IPS-15b (cell line): ENCODE data around the gene CCPG1.

Source experiments
- H3K27me3 ChIP-seq: one replicate; pipeline ENCODE4 v1.6.1; 2013; ENCODE audit warnings: low read length; ENCODE audit not compliant: control insufficient read depth, insufficient read depth
- H3K36me3 ChIP-seq: one replicate; pipeline ENCODE4 v1.6.1; 2013; ENCODE audit warnings: low read length; ENCODE audit not compliant: control insufficient read depth, insufficient read depth
- H3K4me1 ChIP-seq: one replicate; pipeline ENCODE4 v1.6.1; 2013; ENCODE audit warnings: mild to moderate bottlenecking, low read length; ENCODE audit not compliant: control insufficient read depth, insufficient read depth
- H3K4me3 ChIP-seq: one replicate; pipeline ENCODE4 v1.5.1; 2013; ENCODE audit warnings: low read depth, low read length
- H3K9ac ChIP-seq: one replicate; pipeline ENCODE4 v1.6.1; 2013; ENCODE audit warnings: low read depth, mild to moderate bottlenecking, low read length
- H3K9me3 ChIP-seq: one replicate; pipeline ENCODE4 v1.6.1; 2013; ENCODE audit warnings: mild to moderate bottlenecking, low read length; ENCODE audit not compliant: control insufficient read depth, insufficient read depth

Gene CCPG1

GRCh38 chr15:55372701-55373440, 35.3 kb downstream of the CCPG1 start:
- H3K4me1 ChIP-seq: no peaks in the 10 kb centered on the region
- H3K36me3 ChIP-seq: no peaks in the 10 kb centered on the region
- H3K9ac ChIP-seq: no peak overlapping the region
- no peaks in the 10 kb centered on the region for H3K9me3 ChIP-seq
- H3K4me3 ChIP-seq: no peak overlapping the region
- H3K27me3 ChIP-seq: no peaks in the 10 kb centered on the region

DNA sequence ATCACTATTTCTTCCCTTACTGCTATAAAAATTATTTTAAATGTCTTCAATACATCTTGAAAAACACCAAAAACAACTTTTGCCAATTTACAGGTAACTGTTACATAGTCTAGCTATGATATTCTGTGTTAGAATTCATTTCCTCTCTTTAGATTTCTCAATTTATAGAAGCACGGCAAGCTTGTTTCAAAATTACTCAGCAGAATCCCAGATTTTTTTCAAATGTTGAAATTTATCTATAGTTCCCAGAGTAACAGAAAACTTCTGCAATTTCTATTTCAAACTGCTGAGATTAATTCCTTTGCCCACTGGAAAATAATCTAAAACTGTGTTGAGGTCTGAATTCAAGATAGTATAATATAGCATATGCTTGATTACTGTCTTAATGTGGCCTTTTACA, 41.2 kb downstream of the CCPG1 start:
- Histone ChIP-seq H3K27me3 (no peaks in the 10 kb centered on the region), H3K9ac (no peak overlapping the region), H3K36me3 (no peaks in the 10 kb centered on the region)

GRCh38 chr15:55362641-55363040, 45.5 kb downstream of the CCPG1 start:
- H3K4me1 ChIP-seq: no peaks in the 10 kb centered on the region

More for the DNA sequence above, 41.2 kb downstream of the CCPG1 start:
- no peaks in the 10 kb centered on the region for H3K9me3 ChIP-seq
- no peak overlapping the region for H3K4me3 ChIP-seq
- no peaks in the 10 kb centered on the region for H3K4me1 ChIP-seq

DNA sequence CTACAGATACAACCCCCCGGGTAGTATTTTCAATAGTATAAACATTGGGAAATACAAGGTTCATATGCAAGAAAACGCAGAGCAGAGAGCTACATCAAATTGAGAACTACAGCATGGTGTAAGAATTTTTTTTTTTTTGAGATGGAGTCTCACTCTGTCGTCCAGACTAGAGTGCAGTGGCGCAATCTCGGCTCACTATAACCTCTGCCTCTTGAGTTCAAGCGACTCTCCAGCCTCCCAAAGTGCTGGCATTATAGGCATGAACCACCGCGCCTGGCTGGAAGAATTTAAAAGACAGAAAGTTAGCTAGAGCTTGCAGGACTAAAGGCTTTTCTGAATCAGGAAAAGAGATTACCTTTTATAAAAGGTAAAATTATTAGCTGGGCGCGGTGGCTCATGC, 47.1 kb downstream of the CCPG1 start:
- Histone ChIP-seq H3K9me3 (no peaks in the 10 kb centered on the region), H3K4me1 (no peaks in the 10 kb centered on the region), H3K36me3 (no peaks in the 10 kb centered on the region), H3K4me3 (no peak overlapping the region), H3K9ac (no peak overlapping the region), H3K27me3 (no peaks in the 10 kb centered on the region)

More at GRCh38 chr15:55362641-55363040, 45.5 kb downstream of the CCPG1 start:
- no peak overlapping the region for H3K4me3 ChIP-seq
- no peaks in the 10 kb centered on the region for H3K9me3 ChIP-seq
- H3K36me3 ChIP-seq: no peaks in the 10 kb centered on the region
- H3K27me3 ChIP-seq: no peaks in the 10 kb centered on the region
- H3K9ac ChIP-seq: no peak overlapping the region

DNA sequence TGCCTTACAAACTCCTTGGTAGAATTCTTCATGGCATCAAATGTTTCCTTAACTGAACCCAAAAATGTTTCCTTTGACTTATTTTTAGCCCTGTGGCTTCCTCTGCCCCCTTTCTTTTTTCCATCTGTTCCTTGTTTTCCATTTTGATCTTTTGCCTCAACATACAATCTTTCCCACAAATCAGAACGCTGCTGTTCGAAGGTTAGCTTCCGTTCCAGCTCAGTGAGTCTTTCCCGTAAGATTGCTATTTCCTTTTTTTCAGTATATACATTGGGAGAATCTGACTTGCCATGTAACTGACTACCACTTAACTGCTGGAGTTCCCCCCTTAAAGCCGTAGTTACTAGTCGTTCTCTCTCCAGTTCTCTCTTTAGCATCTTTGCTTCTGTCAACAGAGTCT, 47.9 kb downstream of the CCPG1 start:
- Histone ChIP-seq H3K4me3 (no peak overlapping the region), H3K4me1 (no peaks in the 10 kb centered on the region), H3K9me3 (no peaks in the 10 kb centered on the region), H3K36me3 (no peaks in the 10 kb centered on the region), H3K9ac (no peak overlapping the region), H3K27me3 (no peaks in the 10 kb centered on the region)

DNA sequence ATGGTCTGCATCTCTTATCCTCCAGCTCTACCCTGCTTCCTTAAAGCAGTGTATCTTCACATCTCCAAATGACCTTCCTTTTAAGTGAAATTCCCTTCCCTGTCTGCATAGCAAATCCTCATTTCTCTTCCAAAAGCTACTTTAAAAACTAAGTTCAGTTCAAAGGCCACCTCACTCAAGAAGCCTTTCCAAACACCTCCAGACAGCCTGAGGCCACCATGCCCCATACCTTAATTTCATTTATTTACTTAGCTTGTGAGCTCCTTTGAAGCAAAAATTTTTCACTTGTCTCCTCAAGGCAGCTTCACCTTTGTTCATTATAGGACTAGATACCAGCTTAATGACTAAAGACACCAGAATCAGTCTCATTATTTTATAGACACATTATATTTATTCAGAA, 49.7 kb downstream of the CCPG1 start:
- Histone ChIP-seq H3K4me1 (no peaks in the 10 kb centered on the region), H3K4me3 (no peak overlapping the region), H3K27me3 (no peaks in the 10 kb centered on the region), H3K36me3 (no peaks in the 10 kb centered on the region), H3K9me3 (no peaks in the 10 kb centered on the region), H3K9ac (no peak overlapping the region)

GRCh38 chr15:55357774-55358173, 50.4 kb downstream of the CCPG1 start:
- H3K4me1 ChIP-seq: peaks cover 5% of the 10 kb centered on the region
- H3K9ac ChIP-seq: no peak overlapping the region

GRCh38 chr15:55356985-55357585, 51.1 kb downstream of the CCPG1 start:
- Histone ChIP-seq H3K27me3 (no peaks in the 10 kb centered on the region), H3K4me3 (no peak overlapping the region), H3K4me1 (peaks cover 8% of the 10 kb centered on the region), H3K9me3 (no peaks in the 10 kb centered on the region), H3K9ac (no peak overlapping the region), H3K36me3 (no peaks in the 10 kb centered on the region)

More at GRCh38 chr15:55357774-55358173, 50.4 kb downstream of the CCPG1 start:
- Histone ChIP-seq H3K9me3 (no peaks in the 10 kb centered on the region), H3K4me3 (no peak overlapping the region), H3K36me3 (no peaks in the 10 kb centered on the region), H3K27me3 (no peaks in the 10 kb centered on the region)

GRCh38 chr15:55353025-55353424, 55.1 kb downstream of the CCPG1 start:
- Histone ChIP-seq H3K4me3 (peak overlapping the region; percentile 4), H3K27me3 (no peaks in the 10 kb centered on the region), H3K9me3 (no peaks in the 10 kb centered on the region), H3K9ac (no peak overlapping the region), H3K4me1 (peaks cover 8% of the 10 kb centered on the region), H3K36me3 (no peaks in the 10 kb centered on the region)

- Histone ChIP-seq H3K9ac (no peak overlapping the region), H3K27me3 (no peaks in the 10 kb centered on the region), H3K4me3 (no peak overlapping the region), H3K36me3 (no peaks in the 10 kb centered on the region), H3K4me1 (peaks cover 12% of the 10 kb centered on the region), H3K9me3 (no peaks in the 10 kb centered on the region)
Observed at GRCh38 chr15:55349282-55349681, 58.9 kb downstream of the CCPG1 start.

DNA sequence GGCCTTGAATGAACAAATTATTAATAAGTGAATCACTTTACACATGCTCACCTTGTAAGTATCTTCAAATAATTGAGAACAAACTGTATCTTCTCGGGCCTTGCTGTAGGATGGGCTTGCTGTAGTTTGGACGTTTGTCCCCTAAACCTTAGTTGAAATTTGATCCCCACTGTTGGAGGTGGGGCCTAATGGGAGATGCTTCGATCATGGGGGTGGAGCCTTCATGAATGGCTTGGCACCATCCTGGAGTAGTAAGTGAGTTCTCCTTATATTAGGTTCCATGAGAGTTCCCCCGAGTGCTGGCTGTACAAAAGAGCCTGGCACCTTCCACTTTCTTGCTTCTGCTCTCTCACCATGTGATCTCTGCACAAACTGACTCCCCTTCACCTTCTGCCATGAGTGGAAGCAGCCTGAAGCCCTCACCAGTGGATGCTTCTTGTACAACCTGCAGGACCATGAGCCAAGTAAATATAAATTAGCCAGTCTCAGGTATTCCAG, 59.8 kb downstream of the CCPG1 start:
- no peak overlapping the region for H3K9ac ChIP-seq
- H3K4me3 ChIP-seq: no peak overlapping the region
- H3K27me3 ChIP-seq: no peaks in the 10 kb centered on the region
- no peaks in the 10 kb centered on the region for H3K9me3 ChIP-seq
- H3K36me3 ChIP-seq: no peaks in the 10 kb centered on the region
- H3K4me1 ChIP-seq: peaks cover 20% of the 10 kb centered on the region

- Histone ChIP-seq H3K9ac (no peak overlapping the region), H3K9me3 (no peaks in the 10 kb centered on the region), H3K27me3 (no peaks in the 10 kb centered on the region), H3K4me1 (peaks cover 15% of the 10 kb centered on the region), H3K4me3 (no peak overlapping the region), H3K36me3 (no peaks in the 10 kb centered on the region)
Observed at GRCh38 chr15:55344206-55344605, 64.0 kb downstream of the CCPG1 start.
